Esophagus squamous epithelium (tissue), 5 donors: ENCODE measurements around the gene SIAE. TPM values are rescaled to one million over a fixed set of nuclear protein-coding genes. Genes with fewer than 3 reads are reported as not detected.

Experiments
- DNase-seq: peaks from one replicate; lab custom pipeline; 2025; lab: John Stamatoyannopoulos, UW
- H3K27ac ChIP-seq, 4 donors: fragments of 200-600 bp; sonication (generic); one replicate each; pipeline ENCODE4 v1.5.1; 2016 to 2019; ENCODE audit warnings: mild to moderate bottlenecking in 1 of 4
- H3K27me3 ChIP-seq, 4 donors: fragments of 200-600 bp; sonication (generic); 1 replicate in 3 of 4; 2 replicates in 1 of 4; pipeline versions ENCODE4 v1.5.1 to v1.6.0; 2017 to 2021; ENCODE audit warnings: antibody characterized with exemption in 1 of 4
- H3K36me3 ChIP-seq, 3 donors: fragments of 200-600 bp; sonication (generic); one replicate each; pipeline ENCODE4 v1.5.1; 2016 to 2019
- H3K4me1 ChIP-seq, 3 donors: fragments of 200-600 bp; sonication (generic); one replicate each; pipeline ENCODE4 v1.5.1; 2017 to 2019
- H3K4me3 ChIP-seq, 4 donors: fragments of 200-600 bp; sonication (generic); 1 replicate in 3 of 4; 2 replicates in 1 of 4; pipeline ENCODE4 v1.5.1; 2016 to 2019; ENCODE audit warnings: mild to moderate bottlenecking in 2 of 4, moderate library complexity in 1 of 4
- H3K9me3 ChIP-seq, 3 donors: fragments of 200-600 bp; sonication (generic); one replicate each; pipeline ENCODE4 v1.5.1; 2016 to 2019
- POLR2A ChIP-seq, 4 donors: fragments of 450-650 bp; IDR thresholded peaks; one replicate each; pipeline ENCODE4 v1.6.1; 2017; ENCODE audit warnings: antibody characterized with exemption in 4 of 4, mild to moderate bottlenecking in 4 of 4, moderate library complexity in 3 of 4
- WGBS, 2 donors: methylation state at CpG; one replicate each; pipeline ENCODE4 v1.1.5; 2018; 5-methylcytosine and 5-hydroxymethylcytosine counted together
- intact Hi-C: fragments of 100-400 bp; cut with DNase I; formaldehyde crosslinking; loops from one replicate; pipeline ENCODE4 v1.15.0; 2022
- total RNA-seq, 4 donors: library from RNA; depleted of rRNA; stranded (reverse); fragments of >200 nt; gene quantifications; one replicate each; pipeline ENCODE4 v1.1.0, GENCODE V29; 2016
- TF ChIP-seq, protein P1 (sequence below), 6 experiments: fragments of 450-650 bp in 4 of 6; fragments of 200-600 bp in 2 of 6; sonication (generic) in 2 of 6; IDR thresholded peaks; one replicate each; pipeline ENCODE4 v1.5.1; 2016 to 2019; ENCODE audit warnings: antibody characterized with exemption in 6 of 6, mild to moderate bottlenecking in 4 of 6, moderate library complexity in 4 of 6
- donor health status: DM: yes; HTN: yes; CAD: no.

The SIAE gene
- total RNA-seq, 4 donors from 2014 or later = 5.7 to 19.6 (median 8.0) TPM

DNA sequence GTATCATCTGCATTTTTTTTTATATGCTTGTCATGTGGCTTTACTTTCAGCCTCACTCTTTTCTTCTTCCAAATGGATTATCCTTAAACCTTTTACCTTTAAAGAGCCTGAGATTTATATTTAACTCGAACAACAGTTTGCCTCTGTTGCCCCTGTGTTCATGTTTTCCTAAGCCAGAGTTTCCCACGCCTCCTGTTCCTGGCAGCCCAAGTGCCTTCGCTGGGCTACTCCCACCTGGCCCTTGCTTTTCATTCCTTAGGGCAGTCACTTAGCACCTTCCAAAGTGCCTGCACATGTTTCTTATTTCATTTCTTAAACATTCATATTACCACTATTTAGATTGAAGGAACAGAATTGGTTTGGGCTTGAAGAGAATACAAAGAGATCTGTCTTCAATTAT lies 37.6 kb downstream of the SIAE start:
- no peaks in the 10 kb centered on the region for H3K4me1 ChIP-seq
- intact Hi-C loops = no loop called here
- peaks cover 16 to 93% (median 18%) of the 10 kb centered on the region in 3 donors for H3K36me3 ChIP-seq
- H3K27me3 ChIP-seq = no peaks in the 10 kb centered on the region
- no peak overlapping the region for H3K27ac ChIP-seq
- no peak for DNase-seq
- 86% methylated on average over 3 of the region's 3 CpGs for WGBS, 2 donors
- H3K4me3 ChIP-seq = no peak overlapping the region
- H3K9me3 ChIP-seq = no peaks in the 10 kb centered on the region
- TF ChIP-seq, protein P1, sequence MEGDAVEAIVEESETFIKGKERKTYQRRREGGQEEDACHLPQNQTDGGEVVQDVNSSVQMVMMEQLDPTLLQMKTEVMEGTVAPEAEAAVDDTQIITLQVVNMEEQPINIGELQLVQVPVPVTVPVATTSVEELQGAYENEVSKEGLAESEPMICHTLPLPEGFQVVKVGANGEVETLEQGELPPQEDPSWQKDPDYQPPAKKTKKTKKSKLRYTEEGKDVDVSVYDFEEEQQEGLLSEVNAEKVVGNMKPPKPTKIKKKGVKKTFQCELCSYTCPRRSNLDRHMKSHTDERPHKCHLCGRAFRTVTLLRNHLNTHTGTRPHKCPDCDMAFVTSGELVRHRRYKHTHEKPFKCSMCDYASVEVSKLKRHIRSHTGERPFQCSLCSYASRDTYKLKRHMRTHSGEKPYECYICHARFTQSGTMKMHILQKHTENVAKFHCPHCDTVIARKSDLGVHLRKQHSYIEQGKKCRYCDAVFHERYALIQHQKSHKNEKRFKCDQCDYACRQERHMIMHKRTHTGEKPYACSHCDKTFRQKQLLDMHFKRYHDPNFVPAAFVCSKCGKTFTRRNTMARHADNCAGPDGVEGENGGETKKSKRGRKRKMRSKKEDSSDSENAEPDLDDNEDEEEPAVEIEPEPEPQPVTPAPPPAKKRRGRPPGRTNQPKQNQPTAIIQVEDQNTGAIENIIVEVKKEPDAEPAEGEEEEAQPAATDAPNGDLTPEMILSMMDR (IDR thresholded peaks at IDR 0.05) = no peak
- TF ChIP-seq POLR2A (IDR thresholded peaks at IDR 0.05) = no peak

DNA sequence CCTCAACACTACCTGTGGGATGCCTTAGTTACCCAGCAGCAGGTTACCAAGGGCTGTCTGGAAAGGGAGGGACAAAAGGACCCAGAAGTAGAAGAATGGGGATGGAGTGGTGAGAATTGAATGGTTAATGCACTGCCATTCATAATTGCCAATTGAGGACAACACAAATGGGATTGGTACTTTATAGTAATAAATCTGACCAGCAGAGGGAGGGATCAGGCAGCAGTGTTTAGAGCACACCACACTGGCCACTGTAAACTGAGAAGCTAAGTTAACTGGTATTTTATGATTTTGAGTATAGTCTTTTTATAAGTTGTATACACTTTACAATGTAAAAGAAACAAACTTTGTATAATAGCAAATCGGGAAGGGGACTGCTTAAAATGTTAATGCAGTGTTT lies 40.2 kb downstream of the SIAE start:
- 86% methylated on average over 1 of the region's 1 CpG for WGBS, 2 donors
- Histone ChIP-seq H3K27me3 (no peaks in the 10 kb centered on the region), H3K9me3 (no peaks in the 10 kb centered on the region), H3K4me1 (no peaks in the 10 kb centered on the region), H3K4me3 (no peak overlapping the region), H3K36me3 (peaks cover 16 to 100% (median 27%) of the 10 kb centered on the region in 3 donors), H3K27ac (no peak overlapping the region)
- no peak for DNase-seq
- intact Hi-C loops = no loop called here
- TF ChIP-seq, protein P1 (IDR thresholded peaks at IDR 0.05) = peak in 2 of 6 experiments; percentile 7 to 30
- TF ChIP-seq POLR2A (IDR thresholded peaks at IDR 0.05) = no peak

DNA sequence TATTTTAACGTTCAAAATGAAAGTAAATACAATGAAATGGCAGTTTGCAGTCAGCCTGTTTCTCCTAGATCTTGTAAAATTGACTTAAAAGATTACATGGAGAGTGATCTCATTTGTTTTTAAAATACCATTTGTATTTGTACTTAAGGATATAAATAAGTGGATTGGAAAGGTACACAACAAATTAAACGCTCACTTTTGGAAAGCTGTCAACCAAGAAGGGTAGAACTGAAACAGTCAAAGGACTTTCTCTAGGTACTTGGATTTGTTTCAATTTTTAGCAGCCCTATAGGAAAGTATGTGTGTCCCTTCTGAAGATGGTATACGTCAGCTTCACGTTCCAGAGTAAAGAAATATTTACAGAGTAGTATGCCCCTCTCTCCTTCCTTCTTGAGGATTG lies 43.6 kb downstream of the SIAE start:
- H3K27me3 ChIP-seq = no peaks in the 10 kb centered on the region
- WGBS, 2 donors = 77 to 79% methylated on average over 4 of the region's 4 CpGs
- H3K4me1 ChIP-seq = peaks cover 0 to 9% (median 0%) of the 10 kb centered on the region in 3 donors
- no peak overlapping the region for H3K4me3 ChIP-seq
- H3K36me3 ChIP-seq = peaks cover 23 to 96% (median 36%) of the 10 kb centered on the region in 3 donors
- TF ChIP-seq, protein P1 (IDR thresholded peaks at IDR 0.05) = no peak
- no peak for TF ChIP-seq POLR2A (IDR thresholded peaks at IDR 0.05)
- DNase-seq = no peak
- H3K27ac ChIP-seq = no peak overlapping the region
- intact Hi-C loops = no loop called here
- no peaks in the 10 kb centered on the region for H3K9me3 ChIP-seq

DNA sequence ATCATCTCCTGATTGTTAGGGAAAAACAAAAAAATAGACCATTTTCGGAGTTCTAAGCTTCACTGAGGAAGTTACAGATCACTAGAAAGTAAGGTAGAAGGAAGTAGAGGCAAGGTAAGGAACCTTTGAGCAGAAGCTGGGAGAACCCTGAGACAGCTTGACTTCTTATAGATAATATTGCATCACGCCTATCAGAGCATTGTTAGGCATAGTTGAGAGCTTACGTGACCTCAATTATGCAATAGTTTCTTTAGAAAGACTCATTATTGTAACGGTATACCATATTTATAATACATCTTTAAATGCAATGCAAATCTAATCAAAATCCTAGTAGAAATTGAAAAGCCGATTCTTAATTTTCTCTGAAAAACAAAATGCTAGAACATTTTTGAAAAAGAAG lies 46.0 kb downstream of the SIAE start:
- DNase-seq = no peak
- Histone ChIP-seq H3K27ac (no peak overlapping the region), H3K36me3 (peaks cover 16 to 75% (median 36%) of the 10 kb centered on the region in 3 donors), H3K9me3 (no peaks in the 10 kb centered on the region), H3K27me3 (no peaks in the 10 kb centered on the region), H3K4me1 (peaks cover 5 to 26% (median 13%) of the 10 kb centered on the region in 3 donors), H3K4me3 (no peak overlapping the region)
- TF ChIP-seq, protein P1 (IDR thresholded peaks at IDR 0.05) = no peak
- TF ChIP-seq POLR2A (IDR thresholded peaks at IDR 0.05) = no peak
- 72 to 81% methylated on average over 5 of the region's 5 CpGs for WGBS, 2 donors
- intact Hi-C loops = no loop called here

DNA sequence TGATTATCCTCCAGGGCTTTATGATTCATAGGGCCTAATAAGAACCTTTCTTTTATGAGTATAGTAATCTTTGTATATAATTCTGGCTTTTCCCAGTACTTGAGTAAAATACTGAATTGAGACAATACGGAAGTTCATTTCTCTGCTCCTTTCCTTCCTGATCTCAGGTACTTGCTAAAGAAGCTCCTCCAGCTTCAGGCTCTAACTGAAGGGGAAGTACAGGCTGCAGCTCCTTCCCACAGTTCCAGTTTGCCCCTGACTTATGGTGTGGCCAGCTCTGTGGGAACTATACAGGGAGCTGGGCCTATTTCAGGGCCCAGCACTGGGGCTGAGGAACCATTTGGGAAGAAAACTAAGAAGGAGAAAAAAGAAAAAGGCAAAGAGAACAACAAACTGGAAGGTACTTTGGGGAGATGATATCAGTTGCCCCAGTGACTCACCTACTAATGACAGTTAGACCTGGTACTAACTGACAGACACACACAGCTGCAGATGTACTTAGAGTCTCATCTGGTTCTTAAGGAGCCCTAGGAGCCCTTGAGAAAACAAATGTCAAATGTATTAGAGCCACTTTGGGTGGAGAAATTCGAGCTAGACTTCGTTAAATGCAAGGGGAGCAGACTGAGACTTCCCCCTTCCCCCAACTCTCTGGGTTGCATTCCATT lies 47.9 kb downstream of the SIAE start:
- DNase-seq = no peak
- 84 to 95% methylated on average over 3 of the region's 3 CpGs for WGBS, 2 donors
- no peak for TF ChIP-seq POLR2A (IDR thresholded peaks at IDR 0.05)
- TF ChIP-seq, protein P1 (IDR thresholded peaks at IDR 0.05) = no peak
- Histone ChIP-seq H3K4me3 (no peak overlapping the region), H3K9me3 (no peaks in the 10 kb centered on the region), H3K36me3 (peaks cover 6 to 55% (median 22%) of the 10 kb centered on the region in 3 donors), H3K27me3 (no peaks in the 10 kb centered on the region), H3K4me1 (peaks cover 5 to 32% (median 18%) of the 10 kb centered on the region in 3 donors), H3K27ac (no peak overlapping the region)
- intact Hi-C loops = no loop called here
